ENCODE results near the gene NEK10. TPM values are rescaled to one million over a fixed set of nuclear protein-coding genes. Genes with fewer than 3 reads are reported as not detected.

NEK10 gene
- polyA plus RNA-seq, 6 donors from 2014 or later = 0.35 TPM; not detected in 5

DNA sequence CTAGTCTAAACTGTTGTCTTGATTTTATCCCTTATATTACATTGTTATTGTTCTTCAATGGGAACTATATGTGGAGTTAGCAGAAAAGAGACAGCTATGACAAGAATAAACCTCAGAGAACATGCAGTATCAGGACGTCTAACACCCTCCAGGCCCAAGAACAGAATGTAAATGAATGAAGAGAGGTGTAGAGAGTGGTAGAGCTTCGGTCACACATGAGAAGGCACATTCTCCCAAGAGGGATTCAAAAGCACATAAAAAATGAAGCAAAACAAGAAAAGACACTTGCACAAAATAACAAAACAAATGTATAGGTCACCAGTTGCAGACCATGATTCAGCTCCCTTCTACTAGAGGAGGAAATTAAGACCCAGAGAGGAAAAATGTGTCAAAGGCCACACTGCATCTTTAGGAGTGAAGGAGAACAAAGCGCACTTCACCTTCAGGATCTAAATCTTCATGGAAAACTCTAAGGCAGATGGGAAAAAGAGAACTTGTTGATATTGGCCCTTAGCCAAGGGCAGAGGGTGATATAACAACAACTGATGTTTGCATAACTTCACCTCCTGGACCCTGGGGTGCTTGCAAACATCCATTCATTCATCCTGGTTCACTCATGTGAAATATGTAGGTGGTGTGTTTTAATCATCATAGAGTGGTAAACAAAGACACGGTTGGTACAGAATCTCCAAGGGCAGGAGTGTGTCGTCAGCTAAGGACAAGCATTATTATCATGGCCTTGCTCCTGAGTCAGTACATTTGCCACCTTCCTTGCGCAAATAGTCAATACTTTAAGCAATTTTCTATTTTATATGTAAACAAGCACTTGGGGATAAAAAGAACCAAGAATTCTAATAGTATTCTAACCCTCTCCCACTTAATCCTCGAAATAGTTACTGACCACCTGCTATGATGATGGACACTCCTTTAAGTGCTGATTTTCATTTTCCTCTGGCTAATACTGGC is 8.8 kb downstream of the NEK10 start:
- DNase-seq (no peak), ATAC-seq (ENCODE audit: low read depth in 2 of 2) (peak; percentile 30 to 45)
- Mint-ChIP-seq H3K4me3 (peak overlapping the region in 2 of 8 donors; percentile 39 to 42), H3K4me1 (peaks cover 13 to 27% (median 19%) of the 10 kb centered on the region in 3 donors), H3K36me3 (no peaks in the 10 kb centered on the region), H3K9me3 (no peaks in the 10 kb centered on the region), H3K27ac (peak overlapping the region in 1 of 6 donors; percentile 64), H3K27me3 (no peaks in the 10 kb centered on the region)

DNA sequence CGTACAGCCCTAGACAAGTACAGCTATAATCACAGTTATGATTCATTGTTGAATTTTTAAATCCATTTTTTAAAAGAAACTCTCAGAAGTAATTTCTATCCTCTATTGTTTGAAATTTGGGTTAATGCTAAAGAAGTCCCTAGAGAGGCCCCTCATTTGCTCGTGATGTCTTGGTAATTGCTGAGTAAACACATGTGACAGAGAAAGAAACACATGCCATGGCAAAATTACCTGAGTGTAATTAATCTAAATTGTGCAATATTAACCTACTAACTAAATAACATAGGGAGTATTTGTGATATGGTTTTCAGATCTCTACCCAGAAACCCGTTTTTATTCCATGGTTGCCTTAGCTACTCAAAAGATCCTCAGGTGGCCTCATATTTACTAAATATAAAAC is 10.8 kb downstream of the NEK10 start:
- no peak overlapping the region for H3K27ac Mint-ChIP-seq
- ATAC-seq (ENCODE audit: low read depth in 2 of 2) = no peak

DNA sequence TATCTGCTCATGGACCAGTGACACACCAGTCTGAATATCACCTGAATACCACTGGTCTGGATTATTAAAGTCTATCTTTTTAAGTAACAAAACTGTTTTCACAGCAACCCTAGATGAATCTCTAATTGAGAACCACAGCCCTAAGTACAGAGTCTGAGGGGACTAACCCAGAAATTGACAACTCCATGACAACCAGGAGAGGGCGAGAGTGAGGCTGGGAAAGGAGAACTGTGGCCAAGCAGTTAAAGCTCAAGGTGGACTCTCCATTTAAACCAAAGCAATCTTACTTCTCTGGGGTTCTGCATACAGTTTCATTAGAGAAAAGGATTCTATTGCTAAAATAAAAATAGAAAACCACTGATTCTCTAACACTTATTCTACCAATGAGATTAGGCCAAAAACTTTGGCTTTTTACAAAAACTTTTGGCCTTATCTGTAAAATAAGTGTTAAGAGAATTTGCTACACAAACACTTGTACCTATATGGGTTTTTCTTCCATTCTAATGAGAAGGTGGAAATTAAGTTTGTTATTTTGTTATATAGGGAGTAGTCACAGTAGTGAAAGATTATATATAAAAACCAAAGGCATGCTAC is 11.4 kb downstream of the NEK10 start:
- DNase-seq = peak; percentile 33
- no peak overlapping the region for H3K27ac Mint-ChIP-seq

More for the DNA sequence above, 10.8 kb downstream of the NEK10 start:
- Mint-ChIP-seq H3K9me3 (no peaks in the 10 kb centered on the region), H3K27me3 (no peaks in the 10 kb centered on the region), H3K4me3 (peak overlapping the region in 1 of 8 donors; percentile 20), H3K4me1 (peaks cover 13 to 27% (median 19%) of the 10 kb centered on the region in 3 donors), H3K36me3 (no peaks in the 10 kb centered on the region)
- no peak for DNase-seq

GRCh38 chr3:27356976-27357375 is 12.2 kb downstream of the NEK10 start:
- no peaks in the 10 kb centered on the region for H3K27me3 Mint-ChIP-seq
- ATAC-seq (ENCODE audit: low read depth in 2 of 2) = no peak
- no peak for DNase-seq
- no peaks in the 10 kb centered on the region for H3K9me3 Mint-ChIP-seq
- peaks cover 13 to 27% (median 19%) of the 10 kb centered on the region in 3 donors for H3K4me1 Mint-ChIP-seq
- H3K4me3 Mint-ChIP-seq = no peak overlapping the region
- no peak overlapping the region for H3K27ac Mint-ChIP-seq
- H3K36me3 Mint-ChIP-seq = no peaks in the 10 kb centered on the region

More for the DNA sequence above, 11.4 kb downstream of the NEK10 start:
- Mint-ChIP-seq H3K4me3 (no peak overlapping the region), H3K9me3 (no peaks in the 10 kb centered on the region), H3K4me1 (peaks cover 13 to 27% (median 19%) of the 10 kb centered on the region in 3 donors), H3K36me3 (no peaks in the 10 kb centered on the region), H3K27me3 (no peaks in the 10 kb centered on the region)
- ATAC-seq (ENCODE audit: low read depth in 2 of 2) = peak; percentile 84 to 88

GRCh38 chr3:27354588-27355203 is 14.5 kb downstream of the NEK10 start:
- ATAC-seq (ENCODE audit: low read depth in 2 of 2) (no peak), DNase-seq (no peak)
- no peaks in the 10 kb centered on the region for H3K9me3 Mint-ChIP-seq
- no peaks in the 10 kb centered on the region for H3K27me3 Mint-ChIP-seq
- H3K4me3 Mint-ChIP-seq = no peak overlapping the region
- H3K27ac Mint-ChIP-seq = no peak overlapping the region
- peaks cover 4 to 20% (median 5%) of the 10 kb centered on the region in 3 donors for H3K4me1 Mint-ChIP-seq
- no peaks in the 10 kb centered on the region for H3K36me3 Mint-ChIP-seq

DNA sequence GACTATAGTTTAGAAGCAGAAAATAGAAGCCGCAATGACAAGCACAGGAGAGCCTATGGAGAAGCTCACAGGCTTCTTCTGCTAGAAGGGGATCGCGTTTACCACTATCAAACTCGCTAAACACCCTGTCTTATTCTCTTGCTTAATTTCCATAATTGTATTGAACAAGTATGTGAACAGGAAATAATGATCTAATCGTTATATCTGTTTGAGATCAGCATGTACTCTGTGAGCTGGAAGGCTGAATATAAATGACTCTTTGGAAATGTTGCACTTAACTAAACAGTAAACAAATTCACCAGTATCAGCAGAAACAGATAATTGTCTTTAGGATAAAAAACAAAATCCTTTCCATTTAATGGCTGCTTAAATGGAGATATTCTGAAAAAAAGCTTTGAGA is 15.0 kb downstream of the NEK10 start:
- peak overlapping the region in 1 of 8 donors; percentile 58 for H3K4me3 Mint-ChIP-seq
- ATAC-seq (ENCODE audit: low read depth in 2 of 2) (no peak), DNase-seq (no peak)
- H3K9me3 Mint-ChIP-seq = no peaks in the 10 kb centered on the region
- no peak overlapping the region for H3K27ac Mint-ChIP-seq
- H3K36me3 Mint-ChIP-seq = no peaks in the 10 kb centered on the region
- H3K4me1 Mint-ChIP-seq = peaks cover 0 to 15% (median 0%) of the 10 kb centered on the region in 3 donors
- no peaks in the 10 kb centered on the region for H3K27me3 Mint-ChIP-seq

DNA sequence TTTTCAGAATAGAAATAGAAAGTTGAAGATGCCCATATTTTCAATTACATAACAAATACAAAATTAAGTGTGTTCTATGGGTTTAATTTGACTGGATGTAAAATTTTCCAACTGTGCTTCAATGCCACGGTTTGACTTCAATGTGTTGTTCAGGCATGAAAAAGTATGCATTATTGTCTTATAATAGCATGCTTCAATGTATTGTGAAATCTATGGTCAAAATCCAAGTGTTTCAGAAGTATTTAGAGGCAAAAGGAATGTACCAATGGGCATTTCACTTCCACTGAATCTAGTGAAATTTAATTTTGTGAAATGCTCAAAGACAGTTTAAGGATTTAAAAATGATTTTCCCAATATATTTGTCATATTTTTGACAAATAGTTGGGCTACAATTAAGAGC is 16.0 kb downstream of the NEK10 start:
- Mint-ChIP-seq H3K4me1 (peaks cover 0 to 6% (median 0%) of the 10 kb centered on the region in 3 donors), H3K9me3 (no peaks in the 10 kb centered on the region), H3K27me3 (no peaks in the 10 kb centered on the region)

DNA sequence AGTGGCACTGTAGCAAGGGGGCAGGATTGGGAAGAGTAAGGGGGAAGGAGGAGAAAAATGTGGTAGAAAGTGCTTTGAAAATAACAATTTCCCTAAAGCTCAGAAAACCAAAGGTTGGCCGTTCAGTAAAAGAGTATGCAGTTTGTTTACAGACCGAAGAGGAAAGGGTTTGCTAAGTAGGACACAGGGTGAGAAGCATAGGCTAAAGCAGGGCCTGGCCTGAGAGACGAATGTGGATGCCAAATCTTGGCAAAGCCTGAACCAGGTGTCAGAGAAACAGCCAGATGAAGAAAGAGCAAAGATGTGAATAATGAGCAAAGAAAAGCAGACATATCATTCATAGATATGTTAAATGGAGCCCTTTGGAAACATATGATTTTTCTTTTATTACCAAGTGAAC is 17.1 kb downstream of the NEK10 start:
- no peaks in the 10 kb centered on the region for H3K4me1 Mint-ChIP-seq
- H3K27me3 Mint-ChIP-seq = no peaks in the 10 kb centered on the region
- H3K36me3 Mint-ChIP-seq = no peaks in the 10 kb centered on the region
- no peak for DNase-seq
- no peak for ATAC-seq (ENCODE audit: low read depth in 2 of 2)
- no peak overlapping the region for H3K4me3 Mint-ChIP-seq
- H3K27ac Mint-ChIP-seq = no peak overlapping the region
- H3K9me3 Mint-ChIP-seq = no peaks in the 10 kb centered on the region

More for the DNA sequence above, 16.0 kb downstream of the NEK10 start:
- no peaks in the 10 kb centered on the region for H3K36me3 Mint-ChIP-seq
- DNase-seq (no peak), ATAC-seq (ENCODE audit: low read depth in 2 of 2) (no peak)
- H3K4me3 Mint-ChIP-seq = no peak overlapping the region
- H3K27ac Mint-ChIP-seq = no peak overlapping the region

GRCh38 chr3:27349832-27350231 is 19.4 kb downstream of the NEK10 start:
- Mint-ChIP-seq H3K4me3 (no peak overlapping the region), H3K4me1 (no peaks in the 10 kb centered on the region), H3K27me3 (no peaks in the 10 kb centered on the region), H3K36me3 (no peaks in the 10 kb centered on the region), H3K27ac (no peak overlapping the region), H3K9me3 (no peaks in the 10 kb centered on the region)
- ATAC-seq (ENCODE audit: low read depth in 2 of 2) (no peak), DNase-seq (no peak)

GRCh38 chr3:27345959-27346865 is 23.0 kb downstream of the NEK10 start:
- no peaks in the 10 kb centered on the region for H3K9me3 Mint-ChIP-seq
- DNase-seq (no peak), ATAC-seq (ENCODE audit: low read depth in 2 of 2) (no peak)
- H3K4me3 Mint-ChIP-seq = peak overlapping the region in 1 of 8 donors; percentile 22
- no peak overlapping the region for H3K27ac Mint-ChIP-seq
- H3K36me3 Mint-ChIP-seq = no peaks in the 10 kb centered on the region
- no peaks in the 10 kb centered on the region for H3K27me3 Mint-ChIP-seq
- H3K4me1 Mint-ChIP-seq = no peaks in the 10 kb centered on the region

DNA sequence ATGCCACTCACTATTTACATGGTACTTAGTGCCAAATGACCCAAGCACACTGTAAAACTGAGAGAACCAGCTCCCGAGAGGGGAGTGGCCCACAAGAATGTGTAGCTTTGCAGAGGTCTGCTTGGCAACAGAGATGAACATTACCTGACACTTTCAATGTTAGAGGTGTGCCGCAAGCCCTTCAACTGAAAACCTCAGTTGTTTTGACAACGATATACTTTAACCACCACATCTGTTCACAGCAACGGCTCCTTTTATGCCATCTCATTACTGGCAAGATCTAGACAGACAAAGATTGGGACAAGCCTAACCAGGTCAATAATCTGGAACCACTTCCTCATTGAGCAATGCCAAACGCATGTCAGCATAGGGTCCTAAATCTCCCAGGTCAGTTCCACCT is 23.7 kb downstream of the NEK10 start:
- Mint-ChIP-seq H3K4me1 (no peaks in the 10 kb centered on the region), H3K36me3 (no peaks in the 10 kb centered on the region), H3K4me3 (no peak overlapping the region), H3K9me3 (no peaks in the 10 kb centered on the region), H3K27ac (peak overlapping the region in 1 of 6 donors; percentile 6), H3K27me3 (no peaks in the 10 kb centered on the region)
- no peak for DNase-seq
- ATAC-seq (ENCODE audit: low read depth in 2 of 2) = no peak

DNA sequence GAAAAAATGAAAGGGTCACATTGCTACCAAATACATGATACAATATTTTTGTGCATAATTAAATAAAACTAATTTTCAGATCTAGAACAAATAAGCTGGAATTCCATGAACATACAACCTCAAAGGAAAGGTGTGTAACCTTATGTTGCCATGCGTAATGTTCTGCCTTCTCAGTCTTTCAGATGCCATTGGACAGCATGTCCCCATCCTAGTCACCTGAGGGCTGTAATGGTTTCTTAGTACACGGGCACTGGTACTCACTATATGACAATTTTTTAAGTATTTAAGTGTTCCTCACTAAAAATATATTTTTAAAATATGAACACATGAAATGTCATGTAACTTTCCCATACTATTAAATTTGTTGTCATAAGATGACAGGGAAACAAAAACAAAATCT is 24.1 kb downstream of the NEK10 start:
- no peak for ATAC-seq (ENCODE audit: low read depth in 2 of 2)
- no peak overlapping the region for H3K4me3 Mint-ChIP-seq
- H3K27ac Mint-ChIP-seq = no peak overlapping the region
- H3K27me3 Mint-ChIP-seq = no peaks in the 10 kb centered on the region
- peaks cover 0 to 1% (median 0%) of the 10 kb centered on the region in 7 donors for H3K9me3 Mint-ChIP-seq
- H3K4me1 Mint-ChIP-seq = no peaks in the 10 kb centered on the region
- DNase-seq = no peak
- no peaks in the 10 kb centered on the region for H3K36me3 Mint-ChIP-seq

GRCh38 chr3:27344192-27344591 is 25.0 kb downstream of the NEK10 start:
- H3K27ac Mint-ChIP-seq = no peak overlapping the region
- H3K36me3 Mint-ChIP-seq = no peaks in the 10 kb centered on the region
- no peaks in the 10 kb centered on the region for H3K27me3 Mint-ChIP-seq
- no peak for ATAC-seq (ENCODE audit: low read depth in 2 of 2)
- no peak for DNase-seq
- peaks cover 0 to 3% (median 0%) of the 10 kb centered on the region in 7 donors for H3K9me3 Mint-ChIP-seq
- no peak overlapping the region for H3K4me3 Mint-ChIP-seq
- no peaks in the 10 kb centered on the region for H3K4me1 Mint-ChIP-seq

Data from naive B cell (primary cell).